Neural cell (in vitro differentiated cells): Measurements from ENCODE around the gene TOP1.

Experiments
- CTCF ChIP-seq: fragments of 450-650 bp; IDR thresholded peaks from 2 replicates; pipeline ENCODE4 v1.5.1; 2014; ENCODE audit warnings: antibody characterized with exemption, mild to moderate bottlenecking, moderate library complexity; ENCODE audit not compliant: poor library complexity, severe bottlenecking
- EP300 ChIP-seq: fragments of 450-650 bp; conservative IDR thresholded peaks from 2 replicates; pipeline ENCODE4 v1.6.1; 2014; ENCODE audit warnings: antibody characterized with exemption, mild to moderate bottlenecking, moderate library complexity; ENCODE audit not compliant: poor library complexity, severe bottlenecking
- EZH2 ChIP-seq: fragments of 200-600, 300-800 bp; shearing (Covaris generic), sonication (generic); IDR thresholded peaks from 2 replicates; pipeline ENCODE4 v1.6.1; 2014; ENCODE audit warnings: antibody characterized with exemption, low read length, borderline replicate concordance, mild to moderate bottlenecking; ENCODE audit not compliant: insufficient read depth, poor library complexity, severe bottlenecking
- POLR2AphosphoS5 ChIP-seq: IDR thresholded peaks from 2 replicates; pipeline ENCODE4 v1.6.1; 2012
- REST ChIP-seq: IDR thresholded peaks from 2 replicates; pipeline ENCODE4 v1.6.1; 2012; ENCODE audit warnings: borderline replicate concordance
- SMC3 ChIP-seq: fragments of 450-650 bp; conservative IDR thresholded peaks from 2 replicates; pipeline ENCODE4 v1.6.1; 2014; ENCODE audit warnings: antibody characterized with exemption, mild to moderate bottlenecking, moderate library complexity; ENCODE audit not compliant: poor library complexity

GRCh38 chr20:41035207-41035606, 6.6 kb downstream of the TOP1 start:
- TF ChIP-seq REST = no peak
- TF ChIP-seq CTCF = no peak
- no peak for TF ChIP-seq EZH2
- TF ChIP-seq POLR2AphosphoS5 = no peak
- TF ChIP-seq SMC3 = no peak
- no peak for TF ChIP-seq EP300
